ENCODE measurements around the gene MCRIP2.
A peak's percentile ranks its signal among the peaks of the same experiment; 100 is the strongest.

MCRIP2 gene

DNA sequence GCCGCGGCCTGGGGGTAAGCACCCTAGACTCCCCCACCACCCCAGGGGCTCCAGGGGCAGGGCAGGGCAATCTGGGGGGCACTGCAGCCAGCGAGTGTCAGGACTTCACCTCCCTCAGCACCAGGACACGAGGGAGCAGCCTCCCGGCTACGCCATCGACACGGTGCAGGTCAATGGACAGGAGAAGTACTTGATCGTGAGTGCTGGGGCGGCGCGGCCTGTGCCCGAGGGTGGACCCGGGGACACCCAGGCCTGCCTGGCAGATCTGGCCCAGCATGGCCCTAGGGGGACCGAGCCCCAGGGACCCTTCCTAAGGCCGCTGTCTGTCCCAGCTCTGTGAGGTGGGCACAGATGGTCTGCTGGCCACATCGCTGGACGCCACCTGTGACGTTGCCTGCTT is 30.7 kb downstream of the MCRIP2 start:
- no peak for DNase-seq

DNA sequence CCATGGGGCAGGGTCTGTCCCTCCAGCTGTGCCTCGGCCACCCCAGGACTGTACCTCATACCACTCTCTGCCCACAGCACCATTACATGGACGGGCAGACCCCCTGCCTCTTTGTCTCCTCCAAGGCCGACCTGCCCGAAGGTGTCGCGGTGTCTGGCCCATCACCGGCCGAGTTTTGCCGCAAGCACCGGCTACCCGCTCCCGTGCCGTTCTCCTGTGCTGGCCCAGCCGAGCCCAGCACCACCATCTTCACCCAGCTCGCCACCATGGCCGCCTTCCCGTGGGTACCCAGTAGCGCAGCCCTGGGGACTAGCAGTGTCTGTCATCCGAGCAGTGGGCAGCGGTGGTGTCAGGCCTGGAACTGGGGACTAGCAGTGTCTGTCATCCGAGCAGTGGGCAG is 31.2 kb downstream of the MCRIP2 start:
- no peak for DNase-seq

DNA sequence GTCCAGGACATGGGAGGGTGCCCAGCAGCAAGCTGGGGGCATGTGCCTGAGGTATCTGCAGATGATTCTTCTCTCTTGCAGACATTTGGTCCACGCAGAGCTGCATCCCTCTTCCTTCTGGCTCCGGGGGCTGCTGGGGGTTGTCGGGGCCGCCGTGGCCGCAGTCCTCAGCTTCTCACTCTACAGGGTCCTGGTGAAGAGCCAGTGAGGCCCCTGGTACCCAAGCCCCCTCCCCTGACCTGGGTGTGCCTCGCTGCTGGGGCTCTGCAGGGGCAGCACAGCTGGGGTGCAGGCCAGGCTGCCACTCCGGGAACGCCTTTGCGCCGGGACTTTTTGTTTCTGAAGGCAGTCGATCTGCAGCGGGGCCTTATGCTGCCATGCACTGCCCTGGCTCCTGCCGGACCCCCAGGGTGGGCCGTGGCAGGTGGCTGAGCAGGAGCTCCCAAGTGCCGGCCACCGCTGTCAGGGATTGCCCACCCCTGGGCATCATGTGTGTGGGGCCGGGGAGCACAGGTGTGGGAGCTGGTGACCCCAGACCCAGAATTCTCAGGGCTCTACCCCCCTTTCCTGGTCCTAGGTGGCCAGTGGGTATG is 31.9 kb downstream of the MCRIP2 start:
- no peak for DNase-seq

DNA sequence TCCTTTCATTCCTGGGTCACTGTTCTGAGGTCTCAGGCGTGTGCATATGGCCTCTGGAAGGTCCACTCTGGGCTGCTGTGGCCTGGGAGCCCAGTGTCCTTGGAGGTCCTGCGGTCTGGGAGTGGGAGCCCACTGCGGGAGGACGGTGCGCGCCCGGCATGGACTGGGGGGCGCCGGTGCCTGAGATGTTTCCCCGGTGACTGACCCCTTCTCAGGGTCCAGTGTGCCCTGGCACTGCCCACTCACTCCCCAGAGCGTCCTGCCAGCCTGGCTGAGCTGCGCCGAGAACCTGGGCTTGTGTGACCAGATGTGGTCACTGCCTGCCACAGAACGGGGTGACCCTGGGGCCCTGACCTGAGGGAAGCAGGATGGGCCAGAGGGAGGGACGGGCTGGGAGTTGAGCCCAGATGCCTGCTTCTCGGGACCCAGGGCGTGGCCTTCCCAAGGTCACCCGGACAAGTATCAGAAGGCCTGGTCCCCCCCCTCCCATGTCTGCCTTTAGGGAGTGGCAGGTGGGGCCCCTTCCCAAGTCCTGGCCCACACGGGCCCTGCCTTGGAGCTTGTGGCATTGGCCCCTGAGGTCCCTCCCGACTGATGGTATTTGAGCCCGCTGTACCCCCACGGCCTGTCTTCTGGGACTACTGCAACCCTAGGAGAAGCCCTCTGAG is 32.7 kb downstream of the MCRIP2 start:
- no peak for DNase-seq

DNA sequence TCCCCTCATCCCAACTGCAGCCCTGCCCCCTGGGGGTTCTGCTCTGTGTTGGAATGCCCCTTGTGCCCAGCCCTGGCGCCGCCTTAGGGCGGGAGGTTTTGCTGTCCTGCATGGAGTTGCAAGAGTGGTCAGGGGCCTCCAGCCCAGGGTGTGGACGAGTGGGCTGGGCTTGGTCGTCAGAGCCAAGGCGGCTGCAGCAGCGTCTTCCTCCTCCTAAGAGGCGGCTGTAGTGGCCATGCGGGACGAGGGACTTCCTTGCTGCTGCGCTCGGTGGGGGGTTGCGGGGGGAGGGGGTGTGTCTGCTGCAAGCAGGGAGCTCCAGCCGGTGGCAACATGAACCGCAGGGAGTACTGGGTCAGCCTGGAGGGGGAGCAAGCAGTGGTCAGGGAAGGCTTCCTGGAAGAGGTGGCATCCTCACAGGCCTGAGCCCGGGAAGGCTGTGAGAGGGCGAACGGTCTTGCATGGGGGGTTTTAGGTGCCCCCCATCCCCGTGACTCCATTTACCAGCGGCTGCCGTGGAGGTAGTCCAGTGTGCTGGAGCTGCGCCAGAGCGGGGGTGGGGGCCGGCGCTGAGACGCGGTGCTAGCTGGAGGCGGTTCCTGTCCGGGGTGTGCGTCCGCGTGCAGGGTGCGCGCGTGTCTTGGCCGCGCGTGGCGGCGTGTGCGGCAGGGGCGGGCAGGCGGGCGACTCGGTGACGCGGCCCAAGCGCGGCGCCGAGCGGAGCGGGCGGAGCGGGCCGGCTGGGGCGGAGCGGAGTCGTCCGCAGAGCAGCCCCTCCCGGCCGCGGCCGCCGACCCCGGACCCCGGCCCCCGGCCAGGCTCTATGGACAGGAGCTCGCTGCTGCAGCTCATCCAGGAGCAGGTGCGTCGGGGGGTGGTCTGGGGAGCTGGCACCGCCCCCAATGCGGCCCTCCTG is 33.6 kb downstream of the MCRIP2 start, which contains the start of gene RHBDL1:
TSS of gene RHBDL1 (plus strand) at position 704 of the 916 bp plus-strand sequence. CDS start at position 824, 120 bp downstream.
- DNase-seq, result no peak

DNA sequence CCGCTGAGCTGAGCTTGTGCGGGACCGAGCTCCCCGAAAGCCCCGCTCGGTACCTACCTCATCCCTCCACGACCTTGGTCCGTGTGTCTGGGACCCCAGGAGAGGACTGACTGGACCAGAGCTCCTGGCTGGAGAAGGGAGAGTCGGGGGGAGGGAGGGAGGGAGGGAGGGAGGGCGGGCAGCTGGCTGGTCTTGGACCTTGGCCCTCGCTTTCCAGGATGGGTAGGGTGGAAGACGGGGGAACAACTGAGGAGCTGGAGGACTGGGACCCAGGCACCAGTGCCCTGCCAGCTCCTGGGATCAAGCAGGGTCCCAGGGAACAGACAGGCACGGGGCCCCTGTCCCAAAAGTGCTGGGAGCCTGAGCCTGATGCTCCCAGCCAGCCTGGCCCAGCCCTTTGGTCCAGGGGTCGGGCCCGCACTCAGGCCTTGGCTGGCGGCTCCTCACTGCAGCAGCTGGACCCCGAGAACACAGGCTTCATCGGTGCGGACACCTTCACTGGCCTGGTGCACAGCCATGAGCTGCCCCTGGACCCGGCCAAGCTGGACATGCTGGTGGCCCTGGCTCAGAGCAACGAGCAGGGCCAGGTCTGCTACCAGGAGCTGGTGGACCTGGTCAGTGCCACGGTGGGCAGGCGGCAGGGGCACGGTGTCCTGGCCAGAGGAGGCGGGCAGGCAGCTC is 34.4 kb downstream of the MCRIP2 start:
- DNase-seq, result no peak

DNA sequence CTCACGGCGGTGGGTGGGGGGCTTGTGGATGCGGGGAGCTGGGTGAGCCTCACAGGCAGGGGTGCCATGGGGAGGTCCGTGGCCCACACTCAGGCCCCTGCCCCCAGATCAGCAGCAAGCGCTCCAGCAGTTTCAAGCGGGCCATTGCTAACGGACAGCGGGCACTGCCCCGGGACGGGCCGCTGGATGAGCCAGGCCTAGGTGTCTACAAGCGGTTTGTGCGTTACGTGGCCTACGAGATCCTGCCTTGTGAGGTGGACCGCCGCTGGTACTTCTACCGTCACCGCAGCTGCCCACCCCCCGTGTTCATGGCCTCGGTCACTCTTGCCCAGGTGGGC is 34.9 kb downstream of the MCRIP2 start:
- no peak for DNase-seq

DNA sequence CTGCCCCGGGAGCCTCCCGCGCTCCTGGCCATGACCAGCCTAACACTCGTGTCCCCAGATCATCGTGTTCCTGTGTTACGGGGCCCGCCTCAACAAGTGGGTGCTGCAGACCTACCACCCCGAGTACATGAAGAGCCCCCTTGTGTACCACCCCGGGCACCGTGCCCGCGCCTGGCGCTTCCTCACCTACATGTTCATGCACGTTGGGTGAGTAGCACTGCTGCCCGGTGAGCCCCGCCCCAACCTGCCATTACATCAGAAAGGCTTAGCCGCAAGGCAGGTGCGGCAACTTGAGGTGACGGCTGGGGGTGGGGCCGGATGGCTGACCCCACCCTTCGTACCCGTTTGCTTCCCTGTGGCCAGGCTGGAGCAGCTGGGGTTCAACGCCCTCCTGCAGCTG is 35.3 kb downstream of the MCRIP2 start:
- no peak for DNase-seq

DNA sequence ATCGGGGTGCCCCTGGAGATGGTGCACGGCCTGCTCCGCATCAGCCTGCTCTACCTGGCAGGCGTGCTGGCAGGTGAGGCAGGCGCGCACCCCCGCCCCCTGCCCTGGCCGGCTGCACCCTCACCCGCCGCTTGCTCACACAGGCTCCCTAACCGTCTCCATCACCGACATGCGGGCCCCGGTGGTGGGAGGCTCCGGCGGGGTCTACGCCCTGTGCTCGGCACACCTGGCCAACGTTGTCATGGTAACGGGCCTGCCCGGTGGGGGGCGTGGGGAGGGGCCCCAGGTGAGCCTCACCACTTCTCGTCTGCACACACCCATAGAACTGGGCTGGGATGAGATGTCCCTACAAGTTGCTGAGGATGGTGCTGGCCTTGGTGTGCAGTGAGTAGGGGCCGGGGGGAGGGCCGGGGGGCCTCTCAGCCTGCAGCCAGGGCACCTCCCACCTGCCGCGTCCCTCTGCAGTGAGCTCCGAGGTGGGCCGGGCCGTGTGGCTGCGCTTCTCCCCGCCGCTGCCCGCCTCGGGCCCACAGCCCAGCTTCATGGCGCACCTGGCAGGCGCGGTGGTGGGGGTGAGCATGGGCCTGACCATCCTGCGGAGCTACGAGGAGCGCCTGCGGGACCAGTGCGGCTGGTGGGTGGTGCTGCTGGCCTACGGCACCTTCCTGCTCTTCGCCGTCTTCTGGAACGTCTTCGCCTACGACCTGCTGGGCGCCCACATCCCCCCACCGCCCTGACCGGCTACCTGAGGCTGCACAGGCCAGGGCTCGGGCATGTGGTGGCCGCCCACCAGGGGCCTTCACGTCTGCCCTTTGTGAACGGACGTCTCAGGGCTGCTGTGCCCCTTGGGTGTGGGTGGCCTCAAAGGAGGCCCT is 35.9 kb downstream of the MCRIP2 start:
- DNase-seq, result no peak

DNA sequence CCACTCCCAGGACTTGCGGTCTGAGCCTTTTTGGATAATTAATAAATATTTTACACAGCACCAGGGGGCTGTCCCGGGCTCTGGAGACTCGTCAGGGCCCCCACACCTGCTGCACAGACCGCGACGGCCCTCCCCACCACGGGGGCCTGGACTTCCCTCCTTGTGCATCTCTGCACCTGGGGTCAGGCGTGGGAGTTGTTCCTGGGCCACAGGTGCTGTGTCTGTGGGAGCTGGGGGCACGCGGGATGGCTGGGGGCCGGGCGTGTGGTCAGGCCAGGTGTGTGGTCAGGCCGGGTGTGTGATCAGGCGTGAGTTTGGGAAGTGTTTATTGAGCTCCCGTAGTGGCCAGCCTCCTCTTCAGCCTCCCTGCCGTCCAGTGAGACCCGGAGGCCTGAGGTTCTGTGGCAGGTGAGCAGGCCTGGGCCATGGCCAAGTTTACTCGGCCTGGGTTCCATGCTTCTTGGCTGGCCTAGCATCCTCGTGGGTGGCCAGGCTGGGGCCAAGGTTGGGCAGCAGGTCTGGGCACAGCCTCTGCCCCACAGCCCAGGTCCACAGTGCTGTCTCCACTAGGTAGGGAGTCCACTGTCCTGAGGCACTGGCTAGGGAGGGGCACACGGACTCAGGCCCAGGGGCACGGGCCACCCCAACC is 36.7 kb downstream of the MCRIP2 start:
- DNase-seq, result no peak

DNA sequence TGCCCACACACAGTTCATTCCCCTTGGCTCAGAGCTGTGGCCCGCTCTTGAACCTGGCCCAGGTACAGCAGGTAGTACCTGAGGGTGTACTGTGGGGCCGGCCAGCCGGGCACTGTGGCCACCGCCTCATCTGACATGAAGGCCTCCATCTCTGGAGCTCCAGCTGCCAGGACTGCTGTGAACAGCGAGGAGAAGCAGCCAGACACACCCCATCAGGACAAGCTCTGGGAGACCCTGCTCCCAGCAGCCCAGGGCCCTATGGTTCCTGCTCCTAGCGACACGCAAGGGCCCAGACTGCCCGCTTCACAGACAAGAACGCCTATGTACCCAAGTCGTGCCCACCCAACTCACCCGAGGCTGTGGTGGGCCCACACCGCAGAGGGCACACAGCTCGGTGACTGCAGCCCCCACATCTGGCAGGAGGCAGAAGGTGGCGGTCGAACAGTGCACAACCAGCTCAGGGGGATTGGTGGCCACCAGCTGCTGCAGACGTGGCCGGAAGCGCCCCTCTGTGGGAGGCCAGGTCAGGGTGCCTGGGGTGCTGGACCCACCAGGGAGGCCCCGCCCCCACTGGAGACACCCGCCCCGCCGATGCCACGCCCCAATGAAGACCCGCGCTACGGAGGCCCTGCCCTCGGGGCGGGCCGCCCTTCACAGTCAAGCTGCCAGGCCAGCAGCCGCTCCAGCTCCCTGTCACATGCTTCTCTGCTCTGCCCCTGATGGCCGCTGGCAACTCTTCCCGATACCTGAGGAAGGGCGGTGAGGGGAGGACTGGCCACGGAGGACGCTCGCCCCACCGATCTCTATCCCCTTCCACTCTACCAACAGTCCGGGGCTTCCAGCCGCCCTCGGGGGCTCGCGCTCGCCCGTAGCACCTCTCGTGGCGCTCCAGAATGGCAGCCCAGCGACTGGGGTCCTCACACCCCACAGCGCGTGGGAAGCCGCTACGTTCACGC is 37.5 kb downstream of the MCRIP2 start:
- peak; percentile 59 for DNase-seq

DNA sequence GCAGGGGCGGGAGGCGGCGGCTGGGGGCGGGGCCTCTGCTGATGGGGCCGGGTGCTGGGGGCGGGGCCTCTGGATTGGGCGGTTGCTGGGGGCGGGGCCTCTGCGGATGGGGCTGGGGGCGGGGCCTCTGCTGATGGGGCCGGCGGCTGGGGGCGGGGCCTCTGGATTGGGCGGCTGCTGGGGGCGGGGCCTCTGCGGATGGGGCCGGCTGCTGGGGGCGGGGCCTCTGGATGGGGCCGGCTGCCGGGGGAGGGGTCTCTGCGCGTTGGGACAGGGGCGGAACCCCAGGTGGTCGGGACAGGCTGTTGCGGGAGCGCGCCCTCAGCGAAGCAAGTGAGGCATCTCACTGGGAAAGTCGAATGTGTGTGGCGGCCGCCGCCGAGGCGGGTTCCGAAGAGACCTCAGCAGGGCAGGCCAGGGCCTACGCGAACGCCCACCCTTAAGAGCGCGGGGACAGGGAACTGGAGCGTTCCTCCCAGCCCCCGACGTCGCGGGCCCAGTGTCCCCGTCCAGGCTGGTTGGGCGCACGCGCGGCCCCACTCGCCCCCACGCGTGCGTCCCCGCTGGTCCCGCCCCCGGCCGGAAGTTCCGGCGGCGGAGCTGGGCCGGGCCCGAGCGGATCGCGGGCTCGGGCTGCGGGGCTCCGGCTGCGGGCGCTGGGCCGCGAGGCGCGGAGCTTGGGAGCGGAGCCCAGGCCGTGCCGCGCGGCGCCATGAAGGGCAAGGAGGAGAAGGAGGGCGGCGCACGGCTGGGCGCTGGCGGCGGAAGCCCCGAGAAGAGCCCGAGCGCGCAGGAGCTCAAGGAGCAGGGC is 38.4 kb downstream of the MCRIP2 start, which contains the start of gene STUB1:
TSS of gene STUB1 (plus strand) at position 597 of the 811 bp plus-strand sequence. CDS start at position 713, 116 bp downstream.
- DNase-seq, result peak; percentile 89

DNA sequence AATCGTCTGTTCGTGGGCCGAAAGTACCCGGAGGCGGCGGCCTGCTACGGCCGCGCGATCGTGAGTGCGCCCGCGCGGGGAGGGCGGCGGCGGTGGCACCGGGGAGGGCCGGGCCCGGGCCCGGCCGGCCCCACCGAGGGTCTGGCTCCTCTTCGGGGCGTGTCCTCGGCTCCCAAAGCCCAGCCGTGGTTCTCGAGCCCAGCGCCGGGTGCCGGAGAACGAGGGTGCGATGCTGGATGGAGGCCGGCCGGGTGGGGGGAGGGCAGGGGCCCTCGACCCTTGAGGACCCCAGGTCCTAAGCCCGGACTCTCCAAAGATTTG is 39.0 kb downstream of the MCRIP2 start:
- no peak for DNase-seq

DNA sequence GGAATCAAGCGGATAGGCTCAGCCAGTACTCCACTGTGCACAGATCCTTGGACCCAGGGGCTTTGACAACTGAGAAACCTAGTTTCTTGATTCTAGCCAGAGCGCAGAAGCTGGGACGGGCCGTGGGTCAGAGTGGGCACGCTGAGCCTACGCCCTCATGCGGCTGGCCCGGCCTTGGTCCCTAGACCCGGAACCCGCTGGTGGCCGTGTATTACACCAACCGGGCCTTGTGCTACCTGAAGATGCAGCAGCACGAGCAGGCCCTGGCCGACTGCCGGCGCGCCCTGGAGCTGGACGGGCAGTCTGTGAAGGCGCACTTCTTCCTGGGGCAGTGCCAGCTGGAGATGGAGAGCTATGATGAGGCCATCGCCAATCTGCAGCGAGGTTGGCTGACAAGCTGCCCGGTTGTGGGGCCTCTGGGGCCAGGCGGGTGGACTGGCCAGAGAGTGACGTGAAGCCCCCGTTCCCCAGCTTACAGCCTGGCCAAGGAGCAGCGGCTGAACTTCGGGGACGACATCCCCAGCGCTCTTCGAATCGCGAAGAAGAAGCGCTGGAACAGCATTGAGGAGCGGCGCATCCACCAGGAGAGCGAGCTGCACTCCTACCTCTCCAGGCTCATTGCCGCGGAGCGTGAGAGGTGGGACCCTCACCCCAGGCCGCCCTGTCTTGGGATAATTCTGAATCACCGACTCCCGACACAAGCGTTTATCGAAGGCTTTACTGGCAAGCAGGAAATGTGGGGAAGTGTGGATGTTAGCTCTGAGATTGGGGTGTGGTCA is 39.5 kb downstream of the MCRIP2 start:
- no peak for DNase-seq

DNA sequence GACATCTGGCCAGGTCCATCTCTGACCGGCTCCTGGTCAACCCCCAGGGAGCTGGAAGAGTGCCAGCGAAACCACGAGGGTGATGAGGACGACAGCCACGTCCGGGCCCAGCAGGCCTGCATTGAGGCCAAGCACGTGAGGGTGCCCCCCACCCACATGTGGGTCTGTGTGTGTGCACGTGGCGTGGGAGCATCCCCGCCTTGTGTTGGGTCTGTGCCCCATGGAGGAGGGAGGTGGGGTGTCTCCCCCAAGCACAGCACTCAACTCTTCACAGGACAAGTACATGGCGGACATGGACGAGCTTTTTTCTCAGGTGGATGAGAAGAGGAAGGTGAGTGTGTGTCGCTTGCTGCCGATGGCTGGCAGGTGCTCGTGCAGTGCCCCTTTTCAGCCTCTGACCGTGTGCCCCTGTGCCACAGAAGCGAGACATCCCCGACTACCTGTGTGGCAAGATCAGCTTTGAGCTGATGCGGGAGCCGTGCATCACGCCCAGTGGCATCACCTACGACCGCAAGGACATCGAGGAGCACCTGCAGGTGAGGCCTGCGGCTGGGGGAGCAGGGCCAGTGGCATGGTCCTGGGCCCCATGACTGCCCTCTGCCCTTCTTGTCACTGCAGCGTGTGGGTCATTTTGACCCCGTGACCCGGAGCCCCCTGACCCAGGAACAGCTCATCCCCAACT is 40.3 kb downstream of the MCRIP2 start:
- DNase-seq, result no peak

DNA sequence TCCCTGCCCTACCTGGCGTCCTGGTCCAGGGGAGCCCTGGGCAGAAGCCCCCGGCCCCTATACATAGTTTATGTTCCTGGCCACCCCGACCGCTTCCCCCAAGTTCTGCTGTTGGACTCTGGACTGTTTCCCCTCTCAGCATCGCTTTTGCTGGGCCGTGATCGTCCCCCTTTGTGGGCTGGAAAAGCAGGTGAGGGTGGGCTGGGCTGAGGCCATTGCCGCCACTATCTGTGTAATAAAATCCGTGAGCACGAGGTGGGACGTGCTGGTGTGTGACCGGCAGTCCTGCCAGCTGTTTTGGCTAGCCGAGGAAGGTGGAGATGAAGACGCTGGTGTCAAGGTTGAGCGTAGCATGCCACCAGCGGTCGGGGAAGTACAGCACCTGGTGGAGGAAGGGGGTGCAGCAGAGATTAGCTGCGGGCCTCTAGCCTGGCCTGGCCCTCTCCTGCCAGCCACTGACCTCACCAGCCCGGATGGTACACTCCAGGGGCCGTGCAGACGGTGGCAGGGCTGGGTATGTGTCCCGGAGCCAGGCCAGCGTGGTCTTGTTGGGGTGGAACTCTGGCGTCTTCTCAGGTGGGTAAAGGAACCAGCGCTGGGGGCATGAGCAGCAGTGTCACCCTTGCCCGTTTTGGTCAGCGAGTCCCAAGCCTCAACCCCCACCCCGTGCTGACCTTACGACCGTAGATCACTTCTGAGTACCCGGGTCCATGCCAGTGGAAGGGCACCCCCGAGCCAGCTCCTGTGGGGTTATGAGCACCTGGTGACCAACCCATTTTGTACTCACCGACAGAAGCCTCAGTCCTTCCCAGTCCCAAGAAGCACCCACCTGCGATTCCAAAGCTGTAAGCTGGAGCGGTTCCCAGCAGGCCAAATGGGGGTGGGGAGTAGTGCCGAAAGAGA is 41.1 kb downstream of the MCRIP2 start:
- no peak for DNase-seq

Data from activated naive CD4-positive, alpha-beta T cell treated with anti-CD3 and anti-CD28 coated beads, Interleukin-2, amount 50 U/mL, for 16 hours (primary cell).